Stomach (tissue), 4 donors: ENCODE results near the gene PDE8A.

Experiments used
- CTCF ChIP-seq, 7 experiments: fragments of 450-650 bp in 4 of 7; fragments of 200-600 bp in 3 of 7; sonication (generic) in 3 of 7; IDR thresholded peaks; one replicate each; pipeline ENCODE4 v1.5.1; 2016 to 2019; ENCODE audit warnings: antibody characterized with exemption in 7 of 7, control low read depth in 2 of 7, mild to moderate bottlenecking in 1 of 7
- EP300 ChIP-seq: sonication (generic); formaldehyde crosslinking; IDR thresholded peaks from one replicate; pipeline ENCODE4 v1.6.1; 2017; ENCODE audit warnings: antibody characterized with exemption
- POLR2A ChIP-seq, 4 donors: fragments of 450-650 bp; IDR thresholded peaks; one replicate each; pipeline ENCODE4 v1.6.1; 2016; ENCODE audit warnings: antibody characterized with exemption in 4 of 4, control low read depth in 2 of 4, mild to moderate bottlenecking in 1 of 4, moderate library complexity in 1 of 4
- POLR2AphosphoS5 ChIP-seq, 3 donors: sonication (generic); formaldehyde crosslinking; IDR thresholded peaks; one replicate each; pipeline ENCODE4 v1.6.1; 2016; ENCODE audit warnings: antibody characterized with exemption in 3 of 3

GRCh38 chr15:85118581-85118980 is 136.9 kb downstream of the PDE8A start:
- TF ChIP-seq CTCF (IDR thresholded peaks at IDR 0.05) (no peak), POLR2A (IDR thresholded peaks at IDR 0.05) (no peak), POLR2AphosphoS5 (IDR thresholded peaks at IDR 0.05) (no peak), EP300 (no peak)
